CD4-positive, alpha-beta T cell treated with Interferon gamma for 1 hour (primary cell): ENCODE measurements around the gene ERBB2.

Experiments
- DNase-seq: peaks from one replicate; pipeline ENCODE4 v3.0.0-alpha.2; 2020

Gene ERBB2

GRCh38 chr17:39699818-39700147 lies at the start of gene ERBB2:
TSS of gene ERBB2 (plus strand) at chr17:39700064. CDS start at chr17:39700239, 175 bp downstream.
- no peak for DNase-seq

- DNase-seq: no peak
Measured at GRCh38 chr17:39650121-39650579, 49.7 kb upstream of the ERBB2 start.

- no peak for DNase-seq
Measured at GRCh38 chr17:39651923-39652586, 47.8 kb upstream of the ERBB2 start.

DNA sequence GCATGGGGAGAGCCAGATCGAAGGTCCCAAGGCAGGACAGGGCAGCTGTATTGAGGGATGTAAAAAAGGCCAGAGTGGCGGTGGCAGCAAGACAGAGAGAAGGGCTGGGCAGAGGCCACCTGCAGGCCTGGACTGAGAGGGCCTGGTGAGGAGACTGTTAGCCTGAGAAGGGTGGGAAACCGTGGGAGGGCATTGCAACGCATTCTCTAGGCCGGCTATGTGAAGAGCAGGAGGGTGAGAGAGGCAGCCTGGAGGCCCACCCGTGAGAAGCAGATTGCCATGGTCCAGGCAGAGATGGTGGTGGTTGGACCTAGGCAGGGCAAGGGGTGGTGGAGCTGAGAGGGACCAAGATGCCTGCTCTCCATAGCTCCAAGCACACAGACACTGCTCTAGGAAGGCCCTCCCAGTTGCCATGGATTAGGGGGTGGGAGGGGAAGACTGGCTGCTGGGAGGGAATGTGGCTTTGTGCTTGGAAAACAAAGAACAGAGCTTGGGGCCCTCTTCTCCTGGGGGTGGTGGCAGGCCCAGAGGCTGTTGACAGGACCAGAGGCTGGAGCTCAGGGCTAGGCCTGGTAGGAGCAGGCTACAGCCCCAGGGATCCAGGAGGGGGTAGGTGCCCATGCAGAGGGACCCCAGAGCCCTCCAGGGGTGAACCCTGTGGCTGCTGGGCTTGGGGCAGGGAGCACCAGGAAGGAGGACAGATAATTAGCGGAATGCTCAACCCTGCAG lies 47.1 kb upstream of the ERBB2 start:
- no peak for DNase-seq

DNA sequence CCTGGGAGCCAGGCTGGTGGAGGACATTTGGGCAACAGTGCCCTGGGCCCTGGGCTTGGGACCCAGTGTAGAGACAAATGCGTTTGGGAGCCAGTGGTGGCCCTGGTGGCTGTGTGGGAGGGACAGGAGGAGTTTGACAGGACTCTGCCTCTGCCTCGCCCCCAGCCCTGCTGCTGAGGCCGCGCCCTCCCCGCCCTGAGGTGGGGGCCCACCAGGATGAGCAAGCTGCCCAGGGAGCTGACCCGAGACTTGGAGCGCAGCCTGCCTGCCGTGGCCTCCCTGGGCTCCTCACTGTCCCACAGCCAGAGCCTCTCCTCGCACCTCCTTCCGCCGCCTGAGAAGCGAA lies 46.6 kb upstream of the ERBB2 start:
- no peak for DNase-seq

- peak; percentile 67 for DNase-seq
Measured at GRCh38 chr17:39653662-39654331, 46.1 kb upstream of the ERBB2 start.

GRCh38 chr17:39655105-39655504 lies 44.8 kb upstream of the ERBB2 start:
- DNase-seq: no peak

- DNase-seq: no peak
Measured at GRCh38 chr17:39658346-39658745, 41.5 kb upstream of the ERBB2 start.

DNA sequence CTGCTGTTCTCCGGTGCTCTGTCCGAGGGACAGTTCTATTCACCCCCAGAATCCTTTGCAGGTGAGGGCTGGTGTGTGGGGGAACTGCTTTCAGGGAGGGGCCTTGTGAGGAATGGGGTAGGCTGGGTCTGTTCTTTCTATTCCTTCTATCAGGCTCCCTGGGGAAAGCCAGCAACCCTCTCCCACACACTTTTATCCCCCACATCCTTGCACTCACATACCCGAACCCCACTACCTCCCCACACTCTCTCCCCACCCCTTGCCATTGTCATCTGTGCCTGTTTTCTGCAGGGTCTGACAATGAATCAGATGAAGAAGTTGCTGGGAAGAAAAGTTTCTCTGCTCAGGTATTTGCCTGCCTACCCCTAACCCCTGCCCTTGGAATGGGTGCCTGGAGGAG lies 41.1 kb upstream of the ERBB2 start:
- no peak for DNase-seq

DNA sequence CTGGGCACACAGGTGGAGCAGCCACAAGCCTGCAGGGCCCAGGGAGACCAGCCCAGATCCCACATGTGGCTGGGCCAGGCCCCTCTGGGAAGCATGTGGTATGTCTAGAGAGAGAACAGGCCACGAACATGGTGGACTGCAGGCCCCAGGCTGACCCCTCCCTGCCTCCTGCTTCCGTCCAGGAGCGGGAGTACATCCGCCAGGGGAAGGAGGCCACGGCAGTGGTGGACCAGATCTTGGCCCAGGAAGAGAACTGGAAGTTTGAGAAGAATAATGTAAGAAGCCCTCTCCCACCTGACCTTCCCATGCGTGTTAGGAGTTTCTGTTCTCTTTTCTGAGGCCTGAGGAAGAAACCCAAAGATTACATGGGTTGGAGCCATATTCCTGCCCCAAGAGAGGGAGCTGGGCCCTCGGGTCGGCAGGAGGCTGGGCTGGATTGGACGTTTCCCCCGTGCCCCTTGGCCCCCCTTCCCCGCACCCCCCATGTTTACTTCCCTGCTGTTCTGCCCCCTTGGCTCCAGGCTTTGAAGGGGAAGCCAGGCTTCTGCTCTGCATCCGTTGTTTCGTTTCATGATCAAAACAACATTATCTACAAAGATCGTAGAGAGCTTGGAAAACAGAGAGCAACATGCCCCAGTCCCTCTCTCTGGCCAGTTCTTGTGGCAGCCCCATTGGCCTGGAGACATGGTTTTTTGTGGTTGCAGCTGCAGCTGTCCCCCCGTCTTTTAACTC lies 40.4 kb upstream of the ERBB2 start:
- DNase-seq: no peak

GRCh38 chr17:39660011-39660360 lies 39.9 kb upstream of the ERBB2 start:
- DNase-seq: no peak

DNA sequence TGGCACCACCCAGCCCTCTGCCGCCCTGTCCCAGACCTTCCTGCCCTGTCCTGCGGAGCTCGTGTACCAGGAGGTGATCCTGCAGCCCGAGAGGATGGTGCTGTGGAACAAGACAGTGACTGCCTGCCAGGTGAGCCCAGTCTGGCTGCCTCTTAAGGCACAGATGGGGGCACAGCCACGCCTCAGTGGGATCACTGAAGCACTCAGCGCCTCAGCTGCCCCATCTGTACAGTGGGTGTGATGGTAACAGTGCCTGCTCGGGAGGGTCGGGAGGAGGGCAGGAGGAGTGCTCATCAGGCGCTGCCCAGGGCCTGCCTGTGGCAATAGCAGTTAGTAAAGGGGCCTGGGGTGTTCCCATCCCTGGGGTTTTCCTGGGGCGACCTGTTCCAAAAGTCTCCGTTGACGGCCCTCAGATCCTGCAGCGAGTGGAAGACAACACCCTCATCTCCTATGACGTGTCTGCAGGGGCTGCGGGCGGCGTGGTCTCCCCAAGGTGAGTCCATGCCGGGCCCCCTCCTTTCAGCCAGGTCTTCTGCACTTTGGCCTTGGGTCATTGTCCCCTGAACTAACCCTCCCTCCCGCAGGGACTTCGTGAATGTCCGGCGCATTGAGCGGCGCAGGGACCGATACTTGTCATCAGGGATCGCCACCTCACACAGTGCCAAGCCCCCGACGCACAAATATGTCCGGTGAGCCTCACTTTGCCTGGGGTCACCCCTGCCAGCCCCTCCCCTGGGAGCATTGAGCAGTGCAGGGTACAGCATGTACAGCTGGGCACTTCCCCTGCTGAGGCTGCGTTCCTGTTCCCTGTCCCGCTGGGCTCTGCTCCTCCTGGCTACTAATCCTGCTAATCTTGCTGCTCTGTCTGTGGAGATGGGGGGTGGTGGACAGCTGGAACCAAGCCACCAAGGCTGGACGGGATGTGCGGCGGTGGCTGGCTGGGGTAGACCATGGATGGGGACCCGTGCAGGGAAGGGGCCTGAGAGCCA lies 39.2 kb upstream of the ERBB2 start:
- DNase-seq: no peak

- no peak for DNase-seq
Measured at GRCh38 chr17:39661744-39662541, 37.9 kb upstream of the ERBB2 start.

DNA sequence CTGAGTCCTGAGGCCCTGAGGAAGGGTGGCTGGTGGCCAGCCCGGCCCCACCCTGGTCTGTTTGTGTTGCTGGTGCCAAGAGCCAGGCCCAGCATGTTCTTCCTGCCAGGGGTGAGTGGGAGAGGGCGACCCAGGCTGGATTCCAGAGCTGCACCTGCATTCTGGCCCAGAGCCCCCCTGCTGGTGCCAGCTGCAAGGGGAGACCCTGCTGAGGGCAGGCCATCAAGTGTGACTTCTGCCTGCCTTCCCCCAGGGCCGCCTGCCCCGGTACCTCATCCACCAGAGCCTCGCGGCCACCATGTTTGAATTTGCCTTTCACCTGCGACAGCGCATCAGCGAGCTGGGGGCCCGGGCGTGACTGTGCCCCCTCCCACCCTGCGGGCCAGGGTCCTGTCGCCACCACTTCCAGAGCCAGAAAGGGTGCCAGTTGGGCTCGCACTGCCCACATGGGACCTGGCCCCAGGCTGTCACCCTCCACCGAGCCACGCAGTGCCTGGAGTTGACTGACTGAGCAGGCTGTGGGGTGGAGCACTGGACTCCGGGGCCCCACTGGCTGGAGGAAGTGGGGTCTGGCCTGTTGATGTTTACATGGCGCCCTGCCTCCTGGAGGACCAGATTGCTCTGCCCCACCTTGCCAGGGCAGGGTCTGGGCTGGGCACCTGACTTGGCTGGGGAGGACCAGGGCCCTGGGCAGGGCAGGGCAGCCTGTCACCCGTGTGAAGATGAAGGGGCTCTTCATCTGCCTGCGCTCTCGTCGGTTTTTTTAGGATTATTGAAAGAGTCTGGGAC lies 37.1 kb upstream of the ERBB2 start:
- DNase-seq: no peak

- DNase-seq: no peak
Measured at GRCh38 chr17:39663340-39663687, 36.5 kb upstream of the ERBB2 start.

- no peak for DNase-seq
Measured at GRCh38 chr17:39663688-39664580, 35.9 kb upstream of the ERBB2 start.

- no peak for DNase-seq
Measured at GRCh38 chr17:39664581-39665561, 35.0 kb upstream of the ERBB2 start, which contains the start of gene TCAP. TSS of gene TCAP (plus strand) at chr17:39665349. CDS start at chr17:39665360, 11 bp downstream.

DNA sequence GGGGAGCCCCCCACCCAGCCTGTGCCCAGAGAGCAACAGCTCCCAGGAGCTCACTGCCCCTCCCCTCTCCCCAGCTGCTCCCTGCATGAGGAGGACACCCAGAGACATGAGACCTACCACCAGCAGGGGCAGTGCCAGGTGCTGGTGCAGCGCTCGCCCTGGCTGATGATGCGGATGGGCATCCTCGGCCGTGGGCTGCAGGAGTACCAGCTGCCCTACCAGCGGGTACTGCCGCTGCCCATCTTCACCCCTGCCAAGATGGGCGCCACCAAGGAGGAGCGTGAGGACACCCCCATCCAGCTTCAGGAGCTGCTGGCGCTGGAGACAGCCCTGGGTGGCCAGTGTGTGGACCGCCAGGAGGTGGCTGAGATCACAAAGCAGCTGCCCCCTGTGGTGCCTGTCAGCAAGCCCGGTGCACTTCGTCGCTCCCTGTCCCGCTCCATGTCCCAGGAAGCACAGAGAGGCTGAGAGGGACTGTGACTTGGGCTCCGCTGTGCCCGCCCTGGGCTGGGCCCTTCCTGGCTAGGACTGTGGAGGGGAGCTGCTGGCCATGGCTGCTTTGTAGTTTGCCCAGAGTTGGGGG lies 34.1 kb upstream of the ERBB2 start:
- DNase-seq: no peak
